ENCODE results near the gene INF2. TPM values are rescaled to one million over a fixed set of nuclear protein-coding genes. Genes with fewer than 3 reads are reported as not detected.
A peak's percentile ranks its signal among the peaks of the same experiment; 100 is the strongest.

INF2 gene
- total and polyA plus RNA-seq, 12 donors: 22.5 to 73.8 (median 28.4) TPM

- H3K4me1 ChIP-seq: peaks cover 53 to 100% (median 91%) of the 10 kb centered on the region in 9 donors
- no peak for TF ChIP-seq CTCF (IDR thresholded peaks at IDR 0.05)
- H3K4me3 ChIP-seq: no peak overlapping the region
- DNase-seq (no peak), ATAC-seq (no peak)
- H3K27me3 ChIP-seq: no peaks in the 10 kb centered on the region
- H3K27ac ChIP-seq: peak overlapping the region in 8 of 10 donors; percentile 13 to 90 (median 80)
- intact Hi-C loops (cut with DNase I): loop anchor here in 2 of 10 donors (5.0 kb wide), 1 partner anchor 39 kb away; no protein-coding TSS in a partner anchor
- 68 to 83% methylated on average over 14 of the region's 14 CpGs for WGBS, 2 donors
- H3K36me3 ChIP-seq: peaks cover 0 to 42% (median 5%) of the 10 kb centered on the region in 9 donors
- H3K9me3 ChIP-seq: no peaks in the 10 kb centered on the region
Observed at GRCh38 chr14:104696671-104697316, 7.4 kb downstream of the INF2 start.

GRCh38 chr14:104697317-104697703 is 7.9 kb downstream of the INF2 start:
- WGBS, 2 donors: 82 to 87% methylated on average over 10 of the region's 10 CpGs
- intact Hi-C loops (cut with DNase I): loop anchor here in 2 of 10 donors (5.0 kb wide), 1 partner anchor 40 kb away; no protein-coding TSS in a partner anchor

GRCh38 chr14:104697892-104698583 is 8.6 kb downstream of the INF2 start:
- ATAC-seq (no peak), DNase-seq (no peak)
- H3K4me1 ChIP-seq: peaks cover 53 to 96% (median 79%) of the 10 kb centered on the region in 9 donors
- H3K4me3 ChIP-seq: peak overlapping the region in 6 of 10 donors; percentile 26 to 49 (median 40)
- no peak for TF ChIP-seq CTCF (IDR thresholded peaks at IDR 0.05)
- H3K9me3 ChIP-seq: no peaks in the 10 kb centered on the region
- WGBS, 2 donors: 44 to 48% methylated on average over 19 of the region's 19 CpGs
- intact Hi-C loops (cut with DNase I): loop anchor here in 2 of 10 donors (5.0 kb wide), 1 partner anchor 41 kb away; no protein-coding TSS in a partner anchor
- H3K27me3 ChIP-seq: no peaks in the 10 kb centered on the region
- H3K36me3 ChIP-seq: peaks cover 0 to 46% (median 7%) of the 10 kb centered on the region in 9 donors
- H3K27ac ChIP-seq: peak overlapping the region in 8 of 10 donors; percentile 34 to 90 (median 76)

More at GRCh38 chr14:104697317-104697703, 7.9 kb downstream of the INF2 start:
- DNase-seq (no peak), ATAC-seq (no peak)
- no peak for TF ChIP-seq CTCF (IDR thresholded peaks at IDR 0.05)
- Histone ChIP-seq H3K27ac (peak overlapping the region in 9 of 10 donors; percentile 13 to 90 (median 73)), H3K4me3 (peak overlapping the region in 1 of 10 donors; percentile 29), H3K9me3 (no peaks in the 10 kb centered on the region), H3K4me1 (peaks cover 53 to 100% (median 86%) of the 10 kb centered on the region in 9 donors), H3K27me3 (no peaks in the 10 kb centered on the region), H3K36me3 (peaks cover 0 to 43% (median 7%) of the 10 kb centered on the region in 9 donors)

GRCh38 chr14:104698688-104699425 is 9.4 kb downstream of the INF2 start:
- Histone ChIP-seq H3K27me3 (no peaks in the 10 kb centered on the region), H3K4me3 (peak overlapping the region in 8 of 10 donors; percentile 15 to 49 (median 34)), H3K27ac (peak overlapping the region in 9 of 10 donors; percentile 49 to 90 (median 73)), H3K4me1 (peaks cover 53 to 88% (median 73%) of the 10 kb centered on the region in 9 donors), H3K9me3 (no peaks in the 10 kb centered on the region), H3K36me3 (peaks cover 0 to 52% (median 9%) of the 10 kb centered on the region in 9 donors)
- DNase-seq (peak; percentile 69 to 77), ATAC-seq (peak in 7 of 8 donors; percentile 21 to 50 (median 46))
- WGBS, 2 donors: 32 to 36% methylated on average over 24 of the region's 24 CpGs
- intact Hi-C loops (cut with DNase I): loop anchor here in 2 of 10 donors (5.0 kb wide), 1 partner anchor 42 kb away; no protein-coding TSS in a partner anchor
- no peak for TF ChIP-seq CTCF (IDR thresholded peaks at IDR 0.05)
